SK-N-SH (cell line): ENCODE data around the gene ACKR3. TPM values are rescaled to one million over a fixed set of nuclear protein-coding genes. Genes with fewer than 3 reads are reported as not detected.

Experiments
- CTCF ChIA-PET: fragments of 300-600, 350-600 bp; formaldehyde crosslinking; extraction: SDS; loops from one replicate; lab custom pipeline; 2021; lab: Yijun Ruan, JAX
- POLR2A ChIA-PET: fragments of 350-600 bp; sonication (Branson Sonifier 250); formaldehyde crosslinking; extraction: SDS; loops from one replicate; lab custom pipeline; 2020; ENCODE audit warnings: antibody characterized with exemption, inconsistent platforms; lab: Yijun Ruan, JAX
- DNase-seq: peaks from one replicate; pipeline ENCODE4 v3.0.0; 2012
- H2AFZ ChIP-seq: fragments of 200-600 bp; sonication (generic); 2 replicates; pipeline ENCODE4 v1.8.1; 2016; ENCODE audit warnings: antibody characterized with exemption, mild to moderate bottlenecking, low read depth
- H3F3A ChIP-seq: fragments of 200-600 bp; sonication (generic); replicated peaks from 2 replicates; pipeline ENCODE3; 2016; ENCODE audit warnings: antibody characterized with exemption, mild to moderate bottlenecking; ENCODE audit not compliant: insufficient read depth
- H3K27ac ChIP-seq, 2 experiments: fragments of 200-500 bp in 1 of 2; fragments of 200-600 bp in 1 of 2; sonication (Bioruptor generic) in 1 of 2; sonication (generic), shearing (Covaris generic) in 1 of 2; 2 replicates each; pipeline versions ENCODE4 v1.5.1 to v1.6.1; 2014 to 2016; ENCODE audit warnings: low read depth in 2 of 2, inconsistent platforms in 1 of 2, low read length in 1 of 2, mild to moderate bottlenecking in 1 of 2, mixed read lengths in 1 of 2
- H3K27me3 ChIP-seq: fragments of 200-600 bp; sonication (generic), shearing (Covaris generic); 2 replicates; pipeline ENCODE4 v1.6.1; 2016; ENCODE audit warnings: mixed run types; ENCODE audit not compliant: insufficient read depth
- H3K36me3 ChIP-seq, 2 experiments: fragments of 200-500 bp in 1 of 2; fragments of 200-600 bp in 1 of 2; sonication (Bioruptor generic) in 1 of 2; sonication (generic) in 1 of 2; replicated peaks in 1 of 2; 2 replicates each; pipeline versions ENCODE3 to v1.5.1; 2014 to 2016; ENCODE audit warnings: low read length in 1 of 2, mild to moderate bottlenecking in 1 of 2; ENCODE audit not compliant: insufficient read depth in 2 of 2, control insufficient read depth in 1 of 2
- H3K4me1 ChIP-seq, 2 experiments: fragments of 200-500 bp in 1 of 2; fragments of 200-600 bp in 1 of 2; sonication (Bioruptor generic) in 1 of 2; sonication (generic), shearing (Covaris generic) in 1 of 2; 2 replicates each; pipeline versions ENCODE4 v1.5.1 to v1.6.1; 2014 to 2016; ENCODE audit warnings: low read depth in 1 of 2, low read length in 1 of 2, mixed run types in 1 of 2; ENCODE audit not compliant: insufficient read depth in 2 of 2, control insufficient read depth in 1 of 2
- H3K4me2 ChIP-seq: fragments of 200-600 bp; sonication (generic), shearing (Covaris generic); 2 replicates; pipeline ENCODE4 v1.6.1; 2017; ENCODE audit warnings: mixed run types
- H3K4me3 ChIP-seq, 2 experiments: fragments of 200-500 bp in 1 of 2; fragments of 200-600 bp in 1 of 2; sonication (Bioruptor generic) in 1 of 2; sonication (generic), shearing (Covaris generic) in 1 of 2; 2 replicates each; pipeline versions ENCODE4 v1.5.1 to v1.8.1; 2014 to 2016; ENCODE audit warnings: low read depth in 2 of 2, inconsistent platforms in 1 of 2, low read length in 1 of 2, mild to moderate bottlenecking in 1 of 2, mixed read lengths in 1 of 2, moderate library complexity in 1 of 2
- H3K79me2 ChIP-seq: fragments of 200-600 bp; sonication (generic); 2 replicates; pipeline ENCODE4 v1.8.1; 2017; ENCODE audit warnings: mild to moderate bottlenecking; ENCODE audit not compliant: insufficient read depth
- H3K9ac ChIP-seq: fragments of 200-600 bp; sonication (generic); 2 replicates; pipeline ENCODE4 v1.6.1; 2017; ENCODE audit warnings: mixed run types
- H3K9me2 ChIP-seq: fragments of 200-600 bp; sonication (generic); 2 replicates; pipeline ENCODE4 v1.6.1; 2017; ENCODE audit warnings: mixed run types
- H3K9me3 ChIP-seq: fragments of 200-600 bp; sonication (generic); 2 replicates; pipeline ENCODE4 v1.6.1; 2017; ENCODE audit warnings: mixed run types, mild to moderate bottlenecking, moderate library complexity
- H4K20me1 ChIP-seq: fragments of 200-600 bp; sonication (generic); 2 replicates; pipeline ENCODE4 v1.6.1; 2017; ENCODE audit warnings: mild to moderate bottlenecking, mixed run types; ENCODE audit not compliant: insufficient read depth
- ELF1 ChIP-seq: IDR thresholded peaks from 2 replicates; pipeline ENCODE4 v1.4.0; 2012
- FOSL2 ChIP-seq: IDR thresholded peaks from 2 replicates; pipeline ENCODE4 v1.4.0; 2012; ENCODE audit warnings: low read depth, mild to moderate bottlenecking, moderate library complexity, borderline replicate concordance
- FOXM1 ChIP-seq: IDR thresholded peaks from 2 replicates; pipeline ENCODE4 v1.4.0; 2012; ENCODE audit warnings: low read depth, mild to moderate bottlenecking
- JUND ChIP-seq: IDR thresholded peaks from 2 replicates; pipeline ENCODE4 v1.4.0; 2012
- MXI1 ChIP-seq: IDR thresholded peaks from 2 replicates; pipeline ENCODE4 v1.6.1; 2012; ENCODE audit warnings: mild to moderate bottlenecking, low read depth, low read length, improper control_type of control experiment
- NRF1 ChIP-seq: IDR thresholded peaks from 2 replicates; pipeline ENCODE4 v1.6.1; 2012; ENCODE audit warnings: low read depth, mild to moderate bottlenecking, low read length
- PBX3 ChIP-seq: IDR thresholded peaks from 2 replicates; pipeline ENCODE4; 2012
- RAD21 ChIP-seq: IDR thresholded peaks from 2 replicates; pipeline ENCODE4 v1.6.1; 2012; ENCODE audit warnings: mild to moderate bottlenecking, low read length
- RFX5 ChIP-seq: IDR thresholded peaks from 2 replicates; pipeline ENCODE4 v1.6.1; 2012; ENCODE audit warnings: mild to moderate bottlenecking, improper control_type of control experiment, low read length
- SMC3 ChIP-seq: IDR thresholded peaks from 2 replicates; pipeline ENCODE4 v1.6.1; 2012; ENCODE audit warnings: low read depth, low read length, improper control_type of control experiment
- TAF1 ChIP-seq: IDR thresholded peaks from 2 replicates; pipeline ENCODE4 v1.6.1; 2012; ENCODE audit warnings: low read depth, mild to moderate bottlenecking, low read length, moderate library complexity, borderline replicate concordance
- WGBS: methylation state at CpG from one replicate; pipeline ENCODE4 v1.1.6; 2017; ENCODE audit warnings: low lambda C conversion rate; 5-methylcytosine and 5-hydroxymethylcytosine counted together
- polyA plus RNA-seq, 3 experiments: library from polyadenylated mRNA; depleted of rRNA; stranded (reverse); fragments of >200 nt; gene quantifications; 2 replicates each; pipeline ENCODE4 v1.2.3, GENCODE V29; 2012
- TF ChIP-seq, protein P1 (sequence below): IDR thresholded peaks from 2 replicates; pipeline ENCODE4 v1.4.0; 2012; ENCODE audit warnings: low read depth, borderline replicate concordance
- TF ChIP-seq, protein P2 (sequence below): fragments of 200-600 bp; sonication (generic); IDR thresholded peaks from 2 replicates; pipeline ENCODE4 v1.6.1; 2017; ENCODE audit warnings: antibody characterized with exemption, mild to moderate bottlenecking, moderate library complexity

ACKR3 gene
- polyA plus RNA-seq, 1 of the 3 experiments (the other 2 are of a cell fraction), result not detected

GRCh38 chr2:236579048-236579745 lies 9.6 kb downstream of the ACKR3 start:
- Histone ChIP-seq H3K4me1 (no peaks in the 10 kb centered on the region), H3K9me3 (no peaks in the 10 kb centered on the region), H3K27me3 (no peaks in the 10 kb centered on the region; the same call in 1 of the 2 replicates), H3F3A (no peaks in the 10 kb centered on the region), H2AFZ (no peak overlapping the region), H3K4me3 (no peak overlapping the region), H3K4me2 (no peak overlapping the region), H3K79me2 (no peaks in the 10 kb centered on the region), H3K9ac (no peak overlapping the region), H3K9me2 (no peaks in the 10 kb centered on the region), H3K27ac (no peak overlapping the region), H4K20me1 (no peaks in the 10 kb centered on the region), H3K36me3 (no peaks in the 10 kb centered on the region)
- 44% methylated on average over 9 of the region's 9 CpGs for WGBS
- POLR2A ChIA-PET, result no interaction called here
- DNase-seq, result no peak
- CTCF ChIA-PET, result no interaction called here
- TF ChIP-seq RAD21 (no peak), MXI1 (no peak), FOSL2 (no peak), RFX5 (no peak)

DNA sequence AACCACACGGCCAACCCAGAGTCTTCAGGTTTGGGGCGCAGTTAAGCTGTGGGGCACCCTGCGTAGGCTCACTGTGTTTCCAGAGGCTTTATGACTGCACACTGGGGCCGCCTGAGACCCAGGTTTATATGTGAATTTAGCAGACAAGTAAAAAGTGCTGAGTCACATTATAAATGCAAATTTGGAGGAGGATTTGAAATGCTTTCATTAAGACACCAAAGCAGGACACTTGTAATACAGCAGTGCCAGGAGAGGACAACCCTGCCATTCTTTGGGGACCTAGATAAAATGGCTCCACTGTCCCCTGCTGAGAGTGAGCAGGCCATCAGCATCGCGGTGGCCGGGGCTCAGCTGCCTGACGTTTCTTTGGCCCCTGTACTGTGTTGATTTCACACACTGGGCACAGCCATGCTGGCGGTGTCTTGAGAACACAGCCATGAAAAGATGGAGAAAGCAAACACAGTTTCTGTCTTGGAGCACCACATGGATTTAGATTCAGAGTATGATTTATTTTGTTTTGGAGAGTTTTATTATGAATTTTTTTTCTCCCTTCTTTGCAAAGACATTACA lies 10.2 kb downstream of the ACKR3 start:
- Histone ChIP-seq H3K36me3 (no peaks in the 10 kb centered on the region), H3K79me2 (no peaks in the 10 kb centered on the region), H3K4me2 (no peak overlapping the region), H3F3A (no peaks in the 10 kb centered on the region), H3K27ac (no peak overlapping the region), H3K9me2 (no peaks in the 10 kb centered on the region), H3K4me3 (no peak overlapping the region), H3K9me3 (no peaks in the 10 kb centered on the region), H2AFZ (no peak overlapping the region), H3K27me3 (no peaks in the 10 kb centered on the region; the same call in 1 of the 2 replicates), H3K4me1 (no peaks in the 10 kb centered on the region), H4K20me1 (no peaks in the 10 kb centered on the region), H3K9ac (no peak overlapping the region)
- ChIA-PET CTCF (no interaction called here), POLR2A (no interaction called here)
- TF ChIP-seq, protein P1, sequence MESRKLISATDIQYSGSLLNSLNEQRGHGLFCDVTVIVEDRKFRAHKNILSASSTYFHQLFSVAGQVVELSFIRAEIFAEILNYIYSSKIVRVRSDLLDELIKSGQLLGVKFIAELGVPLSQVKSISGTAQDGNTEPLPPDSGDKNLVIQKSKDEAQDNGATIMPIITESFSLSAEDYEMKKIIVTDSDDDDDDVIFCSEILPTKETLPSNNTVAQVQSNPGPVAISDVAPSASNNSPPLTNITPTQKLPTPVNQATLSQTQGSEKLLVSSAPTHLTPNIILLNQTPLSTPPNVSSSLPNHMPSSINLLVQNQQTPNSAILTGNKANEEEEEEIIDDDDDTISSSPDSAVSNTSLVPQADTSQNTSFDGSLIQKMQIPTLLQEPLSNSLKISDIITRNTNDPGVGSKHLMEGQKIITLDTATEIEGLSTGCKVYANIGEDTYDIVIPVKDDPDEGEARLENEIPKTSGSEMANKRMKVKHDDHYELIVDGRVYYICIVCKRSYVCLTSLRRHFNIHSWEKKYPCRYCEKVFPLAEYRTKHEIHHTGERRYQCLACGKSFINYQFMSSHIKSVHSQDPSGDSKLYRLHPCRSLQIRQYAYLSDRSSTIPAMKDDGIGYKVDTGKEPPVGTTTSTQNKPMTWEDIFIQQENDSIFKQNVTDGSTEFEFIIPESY, result no peak
- TF ChIP-seq RAD21 (no peak), JUND (no peak), RFX5 (no peak), ELF1 (no peak), SMC3 (no peak), NRF1 (no peak), PBX3 (no peak), FOXM1 (no peak), TAF1 (no peak)
- TF ChIP-seq, protein P2, sequence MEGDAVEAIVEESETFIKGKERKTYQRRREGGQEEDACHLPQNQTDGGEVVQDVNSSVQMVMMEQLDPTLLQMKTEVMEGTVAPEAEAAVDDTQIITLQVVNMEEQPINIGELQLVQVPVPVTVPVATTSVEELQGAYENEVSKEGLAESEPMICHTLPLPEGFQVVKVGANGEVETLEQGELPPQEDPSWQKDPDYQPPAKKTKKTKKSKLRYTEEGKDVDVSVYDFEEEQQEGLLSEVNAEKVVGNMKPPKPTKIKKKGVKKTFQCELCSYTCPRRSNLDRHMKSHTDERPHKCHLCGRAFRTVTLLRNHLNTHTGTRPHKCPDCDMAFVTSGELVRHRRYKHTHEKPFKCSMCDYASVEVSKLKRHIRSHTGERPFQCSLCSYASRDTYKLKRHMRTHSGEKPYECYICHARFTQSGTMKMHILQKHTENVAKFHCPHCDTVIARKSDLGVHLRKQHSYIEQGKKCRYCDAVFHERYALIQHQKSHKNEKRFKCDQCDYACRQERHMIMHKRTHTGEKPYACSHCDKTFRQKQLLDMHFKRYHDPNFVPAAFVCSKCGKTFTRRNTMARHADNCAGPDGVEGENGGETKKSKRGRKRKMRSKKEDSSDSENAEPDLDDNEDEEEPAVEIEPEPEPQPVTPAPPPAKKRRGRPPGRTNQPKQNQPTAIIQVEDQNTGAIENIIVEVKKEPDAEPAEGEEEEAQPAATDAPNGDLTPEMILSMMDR, result no peak
- DNase-seq, result no peak
- 44% methylated on average over 9 of the region's 9 CpGs for WGBS
